NCI-H1436 (cell line): ENCODE measurements around the gene SLC43A3.

Experiments used
- DNase-seq: peaks from one replicate; lab custom pipeline; 2025; lab: John Stamatoyannopoulos, UW

The SLC43A3 gene

GRCh38 chr11:57426929-57427726 lies at the start of gene SLC43A3:
TSS of gene SLC43A3 (minus strand) at chr11:57427121. CDS start at chr11:57426172, 949 bp downstream.
- peak; percentile 50 for DNase-seq

- DNase-seq: no peak
These were observed 49.3 kb upstream of the SLC43A3 start for GRCh38 chr11:57476047-57476756.

- DNase-seq: no peak
These were observed 48.7 kb upstream of the SLC43A3 start for GRCh38 chr11:57475671-57476046.

GRCh38 chr11:57475191-57475590 lies 48.3 kb upstream of the SLC43A3 start:
- DNase-seq: no peak

DNA sequence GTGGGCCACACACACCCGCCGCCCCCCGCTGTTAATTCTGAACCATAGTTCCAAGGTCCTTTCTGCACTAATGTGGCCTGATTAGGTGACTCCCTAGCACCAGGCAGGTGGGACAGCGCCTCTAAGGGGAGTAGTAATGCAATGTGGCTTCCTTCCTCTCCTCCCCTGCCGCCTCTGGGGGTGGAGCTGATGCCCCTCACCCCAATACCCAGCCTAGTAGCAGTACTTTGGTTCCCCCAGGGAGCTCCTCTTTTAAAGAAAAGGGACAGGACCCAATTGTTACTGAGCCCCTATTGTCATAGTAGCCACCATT lies 47.8 kb upstream of the SLC43A3 start:
- no peak for DNase-seq

DNA sequence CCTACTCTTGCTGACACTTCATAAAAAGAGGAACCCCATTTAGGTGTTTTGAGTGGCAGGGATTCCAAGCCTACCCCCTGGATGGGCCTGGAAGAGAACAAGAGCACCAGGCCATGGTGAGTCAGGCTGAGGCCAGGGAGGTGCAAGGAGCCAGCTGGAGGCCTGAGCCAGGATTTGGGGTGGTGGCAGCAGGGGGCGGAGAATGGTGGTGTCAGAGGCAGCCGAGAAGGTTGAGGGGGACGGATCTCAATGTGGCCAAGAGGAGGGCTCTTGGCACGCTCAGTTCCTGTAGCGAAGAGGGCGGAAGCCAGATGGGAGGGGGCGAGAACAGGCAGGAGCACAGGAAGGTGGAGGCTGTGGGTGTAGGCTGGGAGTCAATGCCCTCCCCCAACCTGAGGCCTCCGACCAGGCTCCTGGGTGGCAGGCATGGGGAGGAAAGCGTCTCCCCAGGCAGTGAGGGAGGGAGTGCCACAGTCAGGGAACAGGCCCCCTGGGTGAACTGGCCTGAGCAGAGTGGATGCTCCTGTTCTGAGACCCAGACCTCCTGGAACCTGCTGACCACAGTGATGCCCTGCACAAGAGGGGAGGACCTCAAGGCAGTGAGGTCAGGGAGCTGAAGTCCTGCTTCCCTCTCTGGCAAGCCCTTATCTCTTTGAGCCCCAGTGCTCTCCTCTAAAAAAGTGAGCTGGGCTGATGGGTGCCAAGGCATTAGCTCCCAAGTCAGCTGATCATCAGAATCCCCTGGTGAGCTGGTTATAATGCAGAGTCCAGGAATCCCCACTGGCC lies 47.3 kb upstream of the SLC43A3 start:
- no peak for DNase-seq

DNA sequence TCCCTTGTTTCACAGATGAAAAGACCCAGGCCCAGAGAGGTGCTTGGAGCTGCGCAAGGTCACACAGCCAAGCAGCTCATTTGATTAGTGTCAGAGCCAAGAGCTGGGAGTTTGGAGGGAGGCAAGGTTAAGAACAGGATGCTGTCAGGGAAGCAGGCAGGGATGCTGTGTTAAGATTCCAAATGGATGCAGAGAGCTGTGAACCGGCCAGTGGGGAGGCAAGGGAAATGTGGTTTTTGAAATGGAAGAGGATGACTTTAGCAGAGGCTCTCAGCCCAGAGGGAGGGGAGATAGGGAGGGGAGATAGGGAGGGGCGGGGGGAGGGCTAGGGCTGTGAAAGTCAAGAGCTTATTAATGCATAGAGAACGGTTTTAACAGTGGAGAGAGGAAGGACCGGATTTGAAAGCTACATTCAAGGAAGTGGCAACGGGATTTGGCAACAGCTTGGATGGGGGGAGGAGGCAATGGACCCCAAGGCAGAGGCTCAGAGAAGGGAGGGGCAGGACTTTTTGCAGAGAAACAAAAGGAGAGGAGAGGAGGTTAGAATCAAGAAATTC lies 46.4 kb upstream of the SLC43A3 start:
- DNase-seq: no peak

- no peak for DNase-seq
These were observed 44.6 kb upstream of the SLC43A3 start for GRCh38 chr11:57471496-57471895.

GRCh38 chr11:57469268-57469667 lies 42.3 kb upstream of the SLC43A3 start:
- DNase-seq: no peak

DNA sequence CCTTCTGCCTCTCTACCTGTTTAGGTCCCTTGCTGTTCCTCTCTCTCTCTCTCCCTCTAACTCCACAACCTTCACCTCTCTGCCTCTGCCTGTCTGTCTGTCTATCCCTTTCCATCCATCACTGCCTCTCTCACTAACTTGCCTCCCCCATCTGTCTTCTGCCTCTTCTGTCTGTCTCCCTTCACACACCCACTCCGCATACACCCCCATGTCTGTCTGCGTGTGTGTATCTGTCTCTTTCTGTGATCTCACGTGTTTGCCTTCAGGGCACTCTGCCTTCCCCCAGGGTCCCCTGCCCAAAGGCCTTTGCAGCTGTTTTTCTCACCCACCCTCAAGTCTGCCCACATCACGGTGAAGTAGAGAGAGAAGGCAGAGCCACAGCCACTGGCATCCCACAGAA lies 41.4 kb upstream of the SLC43A3 start:
- no peak for DNase-seq

DNA sequence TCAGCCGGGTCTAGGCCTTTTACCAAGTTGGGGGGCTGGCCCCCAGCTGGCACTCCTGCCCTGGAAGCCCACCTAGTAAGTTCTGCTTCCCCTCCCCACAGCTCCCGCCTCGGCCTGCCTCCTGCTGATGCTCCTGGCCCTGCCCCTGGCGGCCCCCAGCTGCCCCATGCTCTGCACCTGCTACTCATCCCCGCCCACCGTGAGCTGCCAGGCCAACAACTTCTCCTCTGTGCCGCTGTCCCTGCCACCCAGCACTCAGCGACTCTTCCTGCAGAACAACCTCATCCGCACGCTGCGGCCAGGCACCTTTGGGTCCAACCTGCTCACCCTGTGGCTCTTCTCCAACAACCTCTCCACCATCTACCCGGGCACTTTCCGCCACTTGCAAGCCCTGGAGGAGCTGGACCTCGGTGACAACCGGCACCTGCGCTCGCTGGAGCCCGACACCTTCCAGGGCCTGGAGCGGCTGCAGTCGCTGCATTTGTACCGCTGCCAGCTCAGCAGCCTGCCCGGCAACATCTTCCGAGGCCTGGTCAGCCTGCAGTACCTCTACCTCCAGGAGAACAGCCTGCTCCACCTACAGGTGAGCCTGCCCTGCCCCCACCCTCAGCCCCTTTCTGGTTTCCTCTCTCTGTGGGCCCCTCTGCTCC lies 40.7 kb upstream of the SLC43A3 start:
- DNase-seq: no peak

DNA sequence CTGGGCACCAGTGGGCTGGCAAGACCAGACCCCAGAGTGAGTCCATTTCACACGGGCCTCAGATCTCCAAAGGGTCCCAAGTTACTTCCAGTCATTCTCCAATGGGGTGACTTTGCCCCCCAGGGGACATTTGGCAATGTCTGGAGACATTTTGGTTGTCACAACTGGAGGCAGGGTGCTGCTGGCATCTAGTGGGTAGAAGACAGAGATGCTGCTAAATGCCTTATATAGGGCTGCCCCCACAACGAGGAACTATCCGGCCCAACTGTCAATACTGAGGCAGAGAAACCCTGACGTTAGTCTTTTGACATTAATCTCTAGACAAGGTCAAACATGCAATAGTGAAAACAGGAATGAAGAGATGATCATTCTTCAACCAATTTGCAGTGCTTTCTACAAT lies 39.8 kb upstream of the SLC43A3 start:
- no peak for DNase-seq

GRCh38 chr11:57464539-57465181 lies 37.7 kb upstream of the SLC43A3 start:
- DNase-seq: no peak

- DNase-seq: no peak
These were observed 37.0 kb upstream of the SLC43A3 start for GRCh38 chr11:57463671-57464538.

DNA sequence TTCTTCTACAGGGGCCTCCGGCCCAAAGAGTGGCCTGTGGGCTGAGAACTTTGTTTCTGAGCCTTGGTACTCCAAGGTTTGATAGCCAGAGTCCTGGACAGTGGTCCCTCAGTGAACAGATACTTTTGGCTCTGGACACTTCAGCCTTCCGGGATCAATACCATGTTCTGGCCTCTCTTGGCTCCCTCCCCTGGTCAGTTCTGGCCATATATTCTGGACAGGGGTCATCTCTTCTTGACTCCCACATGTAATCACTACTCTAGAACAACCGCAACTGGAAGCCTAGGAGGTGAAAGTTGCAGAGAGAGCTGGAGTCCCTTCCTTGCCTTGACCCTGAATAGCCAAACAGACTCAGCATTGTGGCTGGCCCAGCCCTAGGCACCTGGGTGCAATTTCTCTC lies 35.7 kb upstream of the SLC43A3 start:
- no peak for DNase-seq

GRCh38 chr11:57461841-57462489 lies 35.0 kb upstream of the SLC43A3 start:
- no peak for DNase-seq

- no peak for DNase-seq
These were observed 34.1 kb upstream of the SLC43A3 start for GRCh38 chr11:57460758-57461749.

DNA sequence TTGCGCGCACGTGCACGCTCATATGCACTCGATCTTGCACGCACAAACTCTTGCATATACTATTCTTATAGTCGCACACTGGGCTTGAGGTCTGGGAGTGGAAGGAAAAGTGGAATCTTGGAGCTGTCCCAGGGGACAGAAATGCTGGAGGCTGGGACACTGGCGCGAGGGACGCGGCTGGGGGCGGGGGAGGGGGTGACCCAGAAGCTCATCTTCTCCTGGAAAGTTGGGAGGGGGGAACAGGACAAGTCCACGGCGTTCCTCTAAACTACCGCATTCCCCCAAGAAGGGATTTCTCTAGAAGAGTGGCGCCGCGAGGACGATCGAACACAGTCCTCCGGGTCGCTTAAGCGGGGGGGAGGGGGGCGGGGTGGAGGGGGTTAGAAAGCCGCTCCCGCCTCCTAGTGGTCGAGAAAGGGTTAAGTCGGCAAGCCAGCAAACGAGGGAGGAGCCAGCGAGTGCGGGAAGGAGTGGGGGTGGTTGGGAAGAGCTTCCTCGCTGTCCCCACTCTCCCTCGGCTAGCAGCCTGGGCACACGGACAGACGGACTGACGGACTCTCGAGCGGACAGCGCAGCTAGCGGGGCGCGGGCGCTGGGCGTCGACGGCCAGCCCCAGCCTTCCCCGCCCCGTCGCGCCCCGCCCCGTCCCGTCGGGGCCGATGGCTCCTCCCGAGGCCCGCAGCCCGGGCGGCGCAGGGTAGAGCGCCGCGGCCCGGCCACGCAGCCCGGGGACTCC lies 33.3 kb upstream of the SLC43A3 start, which contains the start of gene RTN4RL2:
RTN4RL2 (plus strand) TSS at position 507 of the 736 bp plus-strand sequence. CDS start 338 bp downstream, outside the sequence.
- peak; percentile 35 for DNase-seq
